ENCODE data around the gene SLC2A4. TPM values are rescaled to one million over a fixed set of nuclear protein-coding genes. Genes with fewer than 3 reads are reported as not detected.

SLC2A4 gene
- polyA plus RNA-seq, 2 of the 4 experiments (the other 2 are of a cell fraction): 0.16 to 0.17 TPM

GRCh38 chr17:7283471-7284216 is 2.1 kb downstream of the SLC2A4 start:
- POLR2A ChIA-PET: no interaction called here
- Histone ChIP-seq H3K4me2 (no peak overlapping the region), H3K4me3 (no peak overlapping the region), H3K9me3 (no peaks in the 10 kb centered on the region), H3K27ac (no peak overlapping the region), H3K4me1 (peaks cover 11% of the 10 kb centered on the region)
- no peak for FAIRE-seq
- ATAC-seq: no peak
- no peak for TF ChIP-seq BHLHE40 (IDR thresholded peaks at IDR 0.05; ENCODE audit: low read depth, low read length)
- no peak for TF ChIP-seq PHF8 (IDR thresholded peaks at IDR 0.05; ENCODE audit: borderline replicate concordance, low read depth)
- TF ChIP-seq SMC3 (IDR thresholded peaks at IDR 0.05): no peak
- no peak for TF ChIP-seq GATA3 (IDR thresholded peaks at IDR 0.05; ENCODE audit: borderline replicate concordance)
- CTCF ChIA-PET: interaction anchor here (1.0 to 13.5 kb wide), 10 partner anchors 8 to 277 kb away, joined by 3 to 446 read pairs (median 5); partner anchors contain the start of gene CTDNEP1
- WGBS (ENCODE audit: missing lambda C conversion rate): 79% methylated on average over 18 of the region's 18 CpGs
- no peak for DNase-seq (ENCODE audit: low read depth in 1 of 2, low spot score in 1 of 2)

- ChIA-PET CTCF (interaction anchor here (0.7 to 13.5 kb wide), 12 partner anchors 9 to 276 kb away, joined by 3 to 446 read pairs (median 4); partner anchors contain the start of gene CTDNEP1), POLR2A (no interaction called here)
- Histone ChIP-seq H3K27ac (no peak overlapping the region), H3K4me3 (no peak overlapping the region), H3K4me1 (peaks cover 11% of the 10 kb centered on the region), H3K9me3 (no peaks in the 10 kb centered on the region), H3K4me2 (no peak overlapping the region)
- TF ChIP-seq RARB (CRISPR knock-in tag; IDR thresholded peaks at IDR 0.05) (no peak), BCL3 (IDR thresholded peaks at IDR 0.05) (no peak), TP53 (CRISPR knock-in tag; IDR thresholded peaks at IDR 0.05) (no peak), POLR2AphosphoS2 (conservative IDR thresholded peaks at IDR 0.05; ENCODE audit: low read length) (no peak), SMC3 (IDR thresholded peaks at IDR 0.05) (no peak)
- DNase-seq (ENCODE audit: low read depth in 1 of 2, low spot score in 1 of 2) (no peak), FAIRE-seq (no peak), ATAC-seq (no peak)
- 69% methylated on average over 16 of the region's 16 CpGs for WGBS (ENCODE audit: missing lambda C conversion rate)
Observed at GRCh38 chr17:7284911-7285310, 3.4 kb downstream of the SLC2A4 start.

GRCh38 chr17:7285679-7286078 is 4.2 kb downstream of the SLC2A4 start:
- FAIRE-seq (no peak), ATAC-seq (no peak), DNase-seq (ENCODE audit: low read depth in 1 of 2, low spot score in 1 of 2) (no peak)
- Histone ChIP-seq H3K4me2 (no peak overlapping the region), H3K4me1 (peaks cover 8% of the 10 kb centered on the region), H3K4me3 (no peak overlapping the region), H3K27ac (no peak overlapping the region), H3K9me3 (no peaks in the 10 kb centered on the region)
- POLR2A ChIA-PET: no interaction called here
- 76% methylated on average over 7 of the region's 12 CpGs for WGBS (ENCODE audit: missing lambda C conversion rate)
- CTCF ChIA-PET: interaction anchor here (0.6 to 13.5 kb wide), 12 partner anchors 8 to 330 kb away, joined by 3 to 446 read pairs (median 4); partner anchors contain the start of genes ACADVL and DLG4
- TF ChIP-seq FOSB (CRISPR knock-in tag; IDR thresholded peaks at IDR 0.05) (no peak), ELK1 (IDR thresholded peaks at IDR 0.05; ENCODE audit: low read depth, low read length) (no peak), JUNB (IDR thresholded peaks at IDR 0.05) (no peak), NR3C1 (IDR thresholded peaks at IDR 0.05) (no peak)

GRCh38 chr17:7289256-7290032 is 7.9 kb downstream of the SLC2A4 start:
- Histone ChIP-seq H3K9me3 (no peaks in the 10 kb centered on the region), H3K27ac (no peak overlapping the region), H3K4me3 (no peak overlapping the region), H3K4me2 (no peak overlapping the region), H3K4me1 (peaks cover 7% of the 10 kb centered on the region; the same call in 2 of the 3 replicates)
- WGBS (ENCODE audit: missing lambda C conversion rate): 75% methylated on average over 17 of the region's 18 CpGs
- POLR2A ChIA-PET: no interaction called here
- TF ChIP-seq CTCF (IDR thresholded peaks at IDR 0.05) (no peak), KDM5A (IDR thresholded peaks at IDR 0.05) (no peak), JUNB (IDR thresholded peaks at IDR 0.05) (no peak), PHF8 (IDR thresholded peaks at IDR 0.05; ENCODE audit: borderline replicate concordance, low read depth) (no peak), NR3C1 (IDR thresholded peaks at IDR 0.05) (no peak), HMGXB4 (CRISPR knock-in tag; IDR thresholded peaks at IDR 0.05; ENCODE audit: borderline replicate concordance) (no peak), CBX8 (IDR thresholded peaks at IDR 0.05) (no peak), ELK1 (IDR thresholded peaks at IDR 0.05; ENCODE audit: low read depth, low read length) (no peak), CEBPB (IDR thresholded peaks at IDR 0.05) (no peak), HEYL (CRISPR knock-in tag; IDR thresholded peaks at IDR 0.05) (no peak), POLR2AphosphoS2 (conservative IDR thresholded peaks at IDR 0.05; ENCODE audit: low read length) (no peak)
- no peak; a peak in 1 of 6 replicates for ATAC-seq
- CTCF ChIA-PET: interaction anchor here (1.0 to 13.5 kb wide), 7 partner anchors 9 to 147 kb away, joined by 3 to 446 read pairs (median 5); partner anchors contain the start of genes GPS2 and SLC2A4
- DNase-seq (ENCODE audit: low read depth in 1 of 2, low spot score in 1 of 2): no peak
- FAIRE-seq: no peak
